HG02870 (cell line): ENCODE measurements around the gene PLLP.

ENCODE experiments used
- ATAC-seq: cut with Tn5 transposase; IDR thresholded peaks from one replicate; pipeline ENCODE4 v1.9.1; 2021; ENCODE audit warnings: mild to moderate bottlenecking, moderate library complexity; ENCODE audit not compliant: unreplicated experiment

Gene PLLP

GRCh38 chr16:57258226-57258909 lies 26.1 kb downstream of the PLLP start:
- ATAC-seq: no peak

GRCh38 chr16:57257455-57258070 lies 26.9 kb downstream of the PLLP start:
- ATAC-seq: no peak

GRCh38 chr16:57256601-57257395 lies 27.7 kb downstream of the PLLP start:
- no peak for ATAC-seq

GRCh38 chr16:57255686-57256415 lies 28.6 kb downstream of the PLLP start:
- ATAC-seq: no peak

GRCh38 chr16:57253466-57253865 lies 31.0 kb downstream of the PLLP start:
- ATAC-seq: no peak

- ATAC-seq: no peak
Observed at GRCh38 chr16:57252148-57252721, 32.2 kb downstream of the PLLP start.

- no peak for ATAC-seq
Observed at GRCh38 chr16:57251352-57251751, 33.1 kb downstream of the PLLP start.

GRCh38 chr16:57245472-57246113 lies 38.9 kb downstream of the PLLP start:
- ATAC-seq: no peak

GRCh38 chr16:57244767-57245471 lies 39.6 kb downstream of the PLLP start, which contains the start of gene ARL2BP:
Gene ARL2BP (plus strand): TSS chr16:57245259. CDS start chr16:57245368, 109 bp downstream.
- ATAC-seq: peak; percentile 92

GRCh38 chr16:57244463-57244766 lies 40.1 kb downstream of the PLLP start:
- ATAC-seq: peak; percentile 21

- ATAC-seq: no peak
Observed at GRCh38 chr16:57242650-57243049, 41.8 kb downstream of the PLLP start.

GRCh38 chr16:57240851-57241250 lies 43.6 kb downstream of the PLLP start:
- ATAC-seq: no peak

- ATAC-seq: no peak
Observed at GRCh38 chr16:57239107-57239506, 45.4 kb downstream of the PLLP start.

- no peak for ATAC-seq
Observed at GRCh38 chr16:57238682-57239081, 45.8 kb downstream of the PLLP start.

GRCh38 chr16:57236022-57236350 lies 48.5 kb downstream of the PLLP start:
- ATAC-seq: no peak

- ATAC-seq: no peak
Observed at GRCh38 chr16:57235128-57236021, 49.1 kb downstream of the PLLP start.

GRCh38 chr16:57234707-57235092 lies 49.8 kb downstream of the PLLP start:
- ATAC-seq: no peak

- no peak for ATAC-seq
Observed at GRCh38 chr16:57233944-57234706, 50.3 kb downstream of the PLLP start.
